Activated CD4-positive, alpha-beta T cell treated with anti-CD3 and anti-CD28 coated beads, Interleukin-2, amount 50 U/mL, for 16 hours (primary cell): ENCODE results near the gene CNTFR.

Source experiments
- DNase-seq: peaks from one replicate; pipeline ENCODE4 v3.0.0-alpha.2; 2020

The CNTFR gene

DNA sequence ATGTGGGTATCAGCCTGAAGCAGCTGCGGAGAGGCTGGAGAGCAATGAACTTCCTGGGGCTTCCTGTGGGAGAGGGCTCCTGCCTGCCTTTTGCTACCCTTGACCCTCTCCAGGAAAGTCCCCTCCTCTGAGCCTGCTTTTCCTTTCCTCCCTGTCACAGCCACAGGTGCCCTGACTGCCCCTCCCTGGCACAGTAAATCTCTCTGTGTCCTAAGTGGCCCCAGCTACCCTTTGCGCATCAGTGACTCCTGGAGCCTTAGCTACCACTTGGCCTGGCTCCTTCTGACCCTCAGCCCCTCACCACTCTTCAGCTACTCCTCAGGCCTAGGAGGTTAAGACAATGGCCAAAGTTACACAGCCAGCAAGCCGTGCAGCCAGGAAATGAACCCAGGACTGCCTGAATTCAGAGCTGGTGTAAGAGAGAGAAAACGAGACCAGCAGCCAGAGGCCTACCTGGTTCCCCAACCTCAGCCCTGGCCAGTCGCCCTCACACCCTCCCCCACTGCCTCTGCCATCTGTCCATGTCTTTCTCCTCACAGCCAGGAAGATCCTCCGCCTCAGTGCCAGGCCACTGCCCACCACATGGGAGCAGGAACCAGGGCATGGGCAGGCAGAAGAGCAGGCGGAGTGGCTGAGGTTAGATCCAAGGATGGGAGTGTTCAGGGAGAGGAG lies 18.6 kb downstream of the CNTFR start:
- DNase-seq, result no peak

DNA sequence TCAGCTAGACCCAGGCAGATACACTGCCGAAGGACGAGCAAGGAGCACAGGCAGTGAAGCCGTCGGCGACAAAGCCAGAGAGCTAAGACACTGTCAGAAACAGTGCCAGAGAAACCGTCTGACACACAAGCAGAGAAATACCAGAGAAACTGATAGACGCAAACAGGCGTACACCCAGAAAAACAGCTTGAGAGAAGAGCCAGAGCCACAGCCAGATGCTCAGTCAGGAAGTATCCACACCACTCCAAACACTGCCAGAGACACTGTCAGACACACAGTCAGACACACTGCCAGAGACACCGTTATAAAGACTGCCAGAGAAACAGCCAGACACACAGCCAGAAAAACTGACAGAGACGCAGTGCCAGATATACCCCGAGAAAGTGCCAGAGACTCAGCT lies 19.1 kb downstream of the CNTFR start:
- DNase-seq, result no peak

DNA sequence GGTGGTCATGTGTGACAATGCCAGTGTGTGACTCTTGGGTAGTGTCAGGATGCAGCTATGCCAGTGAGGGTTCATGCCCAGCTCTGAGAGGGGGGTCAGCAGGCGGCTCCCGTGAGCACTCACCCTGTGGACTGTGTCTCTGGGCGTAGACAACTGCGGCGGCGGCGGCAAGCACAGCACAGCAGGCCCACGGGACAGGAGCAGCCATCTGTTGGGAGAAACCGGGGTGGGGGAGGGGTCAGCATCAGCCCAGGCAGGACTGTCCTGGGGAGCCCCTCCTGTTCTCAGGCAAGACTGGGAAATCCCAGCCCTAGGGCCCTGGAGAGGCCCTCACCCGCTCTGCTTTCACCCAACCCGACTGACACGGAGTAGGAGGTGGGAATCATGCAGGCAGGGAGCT lies 20.8 kb downstream of the CNTFR start:
- DNase-seq, result no peak

DNA sequence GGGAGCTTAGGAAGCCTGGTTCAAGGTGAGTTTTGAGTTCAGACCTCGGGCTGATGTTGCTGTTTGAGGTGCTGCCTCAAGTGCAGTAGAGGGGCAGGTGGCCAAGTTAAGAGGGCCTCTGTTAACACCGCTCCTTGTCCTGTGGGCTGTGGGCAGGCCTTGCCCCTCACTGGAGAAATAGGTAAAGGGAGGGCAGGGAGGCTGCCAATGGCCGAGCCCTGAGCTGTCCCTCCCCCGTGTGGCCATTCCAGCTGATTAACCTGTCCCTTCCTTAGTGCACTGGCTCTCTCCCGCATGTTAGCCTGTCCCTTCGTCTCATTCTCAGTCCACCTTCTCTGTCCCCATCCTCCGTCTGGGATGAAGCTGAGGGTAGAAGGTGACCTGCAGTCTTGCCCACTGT lies 21.4 kb downstream of the CNTFR start:
- DNase-seq, result no peak

DNA sequence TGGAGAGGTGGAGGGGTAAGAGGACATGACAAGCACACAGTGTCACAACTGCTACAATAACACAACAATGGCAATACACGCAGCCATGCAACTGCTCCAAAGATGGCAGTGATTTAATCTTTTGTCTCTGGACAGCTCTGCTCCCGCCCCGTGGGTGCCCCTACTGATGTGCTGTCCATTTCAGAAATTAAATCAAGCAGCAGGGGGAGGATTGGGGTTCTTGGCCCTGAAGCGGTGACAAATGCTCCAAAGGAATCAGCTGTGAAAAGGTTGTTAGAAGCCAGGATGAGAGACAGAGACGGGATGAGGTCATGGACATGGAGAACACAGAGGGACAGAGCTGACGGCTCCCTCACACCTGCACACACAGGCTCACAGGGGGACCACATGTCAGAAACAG lies 22.6 kb downstream of the CNTFR start:
- DNase-seq, result no peak

DNA sequence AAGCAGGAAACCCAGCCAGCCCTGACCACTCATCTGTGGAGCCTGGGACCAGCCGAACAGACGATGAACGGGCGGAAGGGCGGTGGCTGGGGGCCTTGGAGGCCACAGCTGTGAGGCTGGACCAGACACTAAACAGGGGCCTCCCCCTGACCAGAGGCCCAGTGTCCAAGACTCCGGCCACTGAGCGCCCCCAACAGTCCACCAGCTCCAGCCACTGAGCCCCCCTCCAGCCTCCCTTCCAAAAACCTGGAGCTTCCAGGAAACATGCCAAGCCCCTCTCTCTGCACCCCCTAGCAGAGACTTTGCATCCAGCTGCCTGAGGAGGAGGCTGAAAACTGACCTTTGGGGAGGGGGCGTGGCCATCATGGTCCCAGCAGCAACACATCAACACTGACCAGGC lies 23.2 kb downstream of the CNTFR start:
- no peak for DNase-seq

DNA sequence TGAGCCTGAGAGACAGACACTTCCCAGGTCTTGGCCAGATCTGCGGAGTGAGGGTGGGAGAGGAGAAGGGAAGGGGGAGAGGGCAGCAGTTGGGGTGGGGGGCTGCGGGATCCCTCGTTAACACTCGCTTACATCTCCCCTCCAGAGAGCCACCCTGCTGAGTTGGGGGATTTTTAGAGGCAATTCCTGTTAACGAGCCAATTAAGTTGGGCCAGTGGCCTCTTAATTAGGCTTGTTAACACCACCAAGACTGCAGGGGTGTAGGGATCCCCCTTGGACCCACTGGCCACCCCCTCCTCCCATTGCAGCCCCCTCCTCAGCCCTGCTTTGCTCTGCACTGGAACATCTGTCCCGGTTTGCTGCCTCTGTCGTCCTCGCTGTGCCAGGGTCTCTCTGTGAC lies 23.7 kb downstream of the CNTFR start:
- no peak for DNase-seq

DNA sequence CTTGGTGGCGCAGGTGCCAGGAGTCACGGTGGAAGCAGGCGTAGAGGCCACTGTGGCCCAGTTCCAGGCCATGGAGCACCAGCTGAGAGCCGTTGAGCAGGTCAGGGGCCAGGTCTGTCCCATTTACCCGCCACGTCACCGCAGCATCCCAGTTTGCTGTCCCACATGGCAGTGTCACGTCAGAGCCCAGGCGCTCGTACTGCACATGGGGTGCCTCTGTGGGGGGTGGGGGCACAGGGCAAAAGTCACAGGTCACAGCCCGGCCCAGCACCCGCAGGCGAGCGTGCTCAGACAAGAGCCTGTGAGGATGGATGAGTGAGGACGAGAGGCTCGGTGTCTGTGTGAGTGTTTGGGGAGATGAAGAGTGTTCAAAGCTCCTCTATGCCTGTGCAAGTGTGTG lies 24.9 kb downstream of the CNTFR start:
- DNase-seq, result no peak

DNA sequence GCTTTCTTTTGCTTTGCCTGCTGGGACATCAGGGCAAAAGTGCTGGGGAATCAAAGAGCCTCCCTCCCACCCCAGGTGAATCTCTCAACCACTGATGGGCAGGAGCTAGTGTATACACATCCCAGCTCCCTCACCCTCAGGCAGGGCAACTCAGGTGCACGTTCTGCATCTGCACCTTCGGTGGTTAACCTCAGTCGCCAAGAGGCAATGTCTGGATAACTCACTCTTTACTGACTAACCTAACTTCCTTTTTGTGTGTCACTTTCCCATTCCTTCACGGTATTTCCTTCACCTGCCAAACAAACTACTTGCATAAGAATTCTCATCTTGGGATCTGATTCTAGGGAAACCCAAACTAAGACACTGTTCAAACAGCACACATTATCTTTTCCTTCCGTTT lies 26.3 kb downstream of the CNTFR start:
- no peak for DNase-seq

DNA sequence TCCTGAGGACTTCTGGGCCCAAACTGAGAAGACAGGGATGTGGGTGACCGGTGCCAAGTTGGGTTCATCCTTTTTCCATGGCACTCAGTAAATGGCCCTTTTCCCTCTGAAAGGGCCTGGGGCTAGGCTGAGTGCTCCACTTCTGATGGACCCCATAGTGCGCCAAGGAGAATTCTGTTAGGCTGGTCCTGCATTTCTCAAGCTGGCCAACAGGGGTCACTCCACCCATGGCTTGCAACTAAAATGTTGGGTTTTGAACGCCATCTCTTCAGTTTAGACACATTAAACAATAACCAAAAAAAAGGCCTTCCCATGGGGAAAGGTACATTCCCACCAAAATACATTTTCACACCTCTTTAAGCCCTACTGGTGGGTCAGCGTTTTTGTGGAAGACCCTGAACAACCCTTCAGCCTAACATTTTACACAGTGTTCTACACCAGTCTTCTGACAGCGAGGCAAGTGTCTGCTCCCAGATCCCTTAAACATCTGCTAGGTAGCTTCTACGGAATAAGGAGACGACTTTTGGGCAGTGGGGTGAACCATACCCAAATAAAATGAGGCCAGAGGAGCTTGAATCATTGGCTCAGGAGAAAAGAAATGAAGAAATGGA lies 27.3 kb downstream of the CNTFR start:
- peak; percentile 23 for DNase-seq

DNA sequence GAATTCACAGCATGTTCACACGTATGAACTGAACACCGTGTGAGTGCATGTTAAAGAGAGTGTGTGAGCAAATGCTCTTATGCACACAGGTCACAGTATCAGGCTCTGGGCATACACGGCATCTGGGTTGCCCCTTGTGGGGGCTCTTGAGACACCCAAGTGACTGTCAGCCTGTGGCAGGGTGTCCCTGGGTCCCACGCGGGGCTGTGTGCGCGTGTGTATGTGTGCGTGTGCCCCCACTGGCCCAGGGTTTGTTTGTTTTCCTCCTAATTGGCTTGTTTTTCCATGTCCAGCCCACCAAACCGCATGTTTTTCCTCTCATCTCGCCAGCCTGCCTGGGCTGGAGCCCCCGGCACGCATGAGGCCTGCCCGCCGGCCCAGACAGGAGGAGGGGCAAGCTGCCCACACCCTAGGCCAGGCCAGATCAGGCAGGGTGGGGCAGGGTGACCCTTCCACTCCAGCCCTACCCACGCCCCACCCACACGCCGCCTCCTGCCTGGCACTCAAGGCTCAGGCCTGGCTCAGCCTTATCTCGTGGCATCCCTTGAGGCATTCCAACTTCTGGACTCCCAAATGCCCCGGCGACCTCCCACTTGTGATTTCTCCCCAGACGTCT lies 28.8 kb downstream of the CNTFR start:
- no peak for DNase-seq

DNA sequence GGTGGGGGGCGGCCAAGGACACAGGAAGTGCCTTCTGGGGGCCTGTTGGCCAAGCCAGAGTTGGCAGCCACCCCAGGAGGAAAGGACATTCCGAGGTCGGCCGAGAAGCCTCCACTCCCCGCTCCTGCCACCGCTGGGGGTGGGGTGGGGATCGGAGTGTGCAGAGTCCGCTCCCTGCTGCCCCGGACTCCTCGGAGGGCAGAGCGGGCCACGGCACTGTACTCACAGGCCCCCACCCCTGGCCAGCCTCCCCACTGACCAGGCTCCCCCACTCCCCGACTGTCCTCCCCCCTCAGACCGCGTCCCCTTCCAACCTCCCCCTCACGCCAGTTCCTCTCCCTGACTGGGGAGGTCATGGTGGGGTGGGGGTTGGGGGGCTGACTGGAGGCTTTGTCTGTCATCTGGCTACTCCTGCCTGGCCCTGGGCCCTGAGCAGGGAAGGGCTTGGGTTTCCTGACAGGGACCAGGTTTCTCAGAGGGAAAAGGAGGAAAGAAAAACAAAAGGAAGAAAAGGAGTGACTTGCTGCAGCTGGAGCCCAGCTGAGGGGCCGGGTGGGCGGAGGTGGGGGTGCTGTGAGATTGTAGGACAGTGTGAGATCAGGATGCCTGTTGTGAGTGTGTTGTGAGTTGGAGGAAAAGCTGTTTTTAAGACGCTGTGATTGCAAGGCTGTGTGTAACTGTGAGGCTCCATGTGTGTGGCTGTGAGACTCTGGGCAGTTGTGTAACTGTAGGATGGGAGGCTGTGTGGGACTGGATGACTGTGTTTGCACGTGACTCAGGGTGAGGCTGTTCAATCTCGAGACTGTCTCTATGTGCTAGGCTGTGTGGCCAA lies 29.7 kb downstream of the CNTFR start:
- no peak for DNase-seq

DNA sequence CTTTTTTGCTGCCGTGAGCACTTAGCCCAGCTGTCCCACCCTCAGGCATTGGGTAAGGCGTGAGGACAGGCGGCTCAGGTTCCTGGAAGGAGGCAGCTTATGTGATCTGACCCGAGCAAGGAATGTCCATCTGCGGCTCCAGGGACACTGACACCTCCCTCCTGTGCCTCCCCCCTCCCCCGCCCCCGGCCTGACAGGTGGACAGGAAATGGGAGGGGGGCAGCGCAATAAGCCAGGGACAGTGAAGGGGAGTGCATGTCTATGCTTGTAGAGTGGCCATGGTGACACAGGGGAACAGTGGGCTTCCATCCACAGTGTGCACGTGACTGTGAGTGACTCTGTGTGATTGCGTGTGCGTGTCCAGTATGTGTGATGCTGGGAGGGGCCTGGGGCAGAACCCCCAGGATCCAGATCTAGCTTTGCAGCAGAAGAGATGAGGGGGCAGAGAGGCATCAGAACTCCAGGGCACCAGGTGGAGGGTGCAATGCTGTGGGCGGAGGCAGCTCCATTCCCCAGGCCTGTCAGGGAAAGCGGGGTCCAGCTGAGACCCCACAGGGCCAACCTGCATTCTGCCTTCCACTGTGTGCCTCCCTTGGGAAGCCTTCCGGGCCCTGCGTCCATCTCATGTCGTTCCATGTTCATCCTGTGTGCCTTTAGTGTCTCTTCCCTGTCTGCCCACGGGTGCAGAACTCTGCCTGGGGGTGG lies 30.5 kb downstream of the CNTFR start:
- DNase-seq, result no peak

DNA sequence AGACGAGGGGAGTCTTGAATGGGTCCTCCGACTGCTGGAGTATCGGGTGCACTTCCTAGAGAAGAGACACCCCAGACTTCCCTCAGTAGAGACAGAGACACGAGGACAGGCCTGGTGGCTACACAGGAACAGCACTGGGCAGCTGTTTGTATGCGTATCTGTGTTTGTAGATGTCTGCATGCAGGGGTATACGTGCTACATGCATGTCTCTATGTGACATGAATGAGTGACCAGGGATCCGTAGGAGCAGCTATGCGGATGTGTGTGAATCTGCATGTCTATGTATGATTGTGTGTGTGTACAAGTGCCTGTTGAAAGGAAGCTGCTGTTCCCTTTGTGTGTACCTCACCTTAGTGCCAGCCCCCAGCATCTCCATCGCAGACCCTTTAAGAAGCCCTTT lies 31.2 kb downstream of the CNTFR start:
- DNase-seq, result no peak

DNA sequence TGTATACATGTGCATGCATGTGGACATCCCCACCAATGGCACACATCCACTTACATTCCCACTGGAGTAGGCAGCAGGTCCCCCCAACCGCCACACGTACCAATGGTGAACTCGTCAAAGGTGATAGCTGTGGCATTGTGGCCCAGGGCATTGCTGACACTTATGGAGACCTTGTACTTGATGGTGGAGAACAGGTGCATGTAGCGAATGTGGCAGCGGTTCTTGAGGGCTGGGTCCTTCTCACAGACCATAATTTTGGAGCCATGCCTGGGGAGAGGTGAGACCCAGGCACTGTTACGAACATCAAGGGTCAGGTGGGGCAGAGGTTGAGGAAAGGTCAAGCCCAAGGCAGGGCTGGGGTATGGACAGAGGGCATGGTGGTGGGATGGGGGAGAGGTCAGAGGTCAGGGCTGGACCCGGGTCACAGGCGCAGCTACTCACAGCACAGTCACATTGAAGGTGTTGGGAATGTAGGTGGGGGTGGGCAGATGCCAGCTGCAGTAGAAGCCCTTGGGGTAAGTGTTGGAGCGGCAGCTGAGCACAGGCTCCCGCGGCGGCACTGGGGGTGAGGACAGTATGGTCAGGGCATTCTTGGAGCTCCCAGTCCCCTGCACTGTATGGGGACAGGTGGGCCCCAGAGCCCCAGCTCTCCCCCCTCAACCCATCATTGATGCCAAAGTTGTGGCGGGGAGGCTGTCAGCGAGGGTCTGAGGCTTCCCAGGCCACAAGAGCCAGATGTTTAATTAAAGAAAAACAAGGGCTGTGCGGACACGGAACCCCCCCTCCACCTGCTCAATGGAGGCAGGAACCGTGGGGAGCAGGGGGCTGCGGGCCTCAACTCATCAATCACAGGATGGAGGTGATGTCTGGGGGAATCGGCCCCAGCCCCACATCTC lies 31.9 kb downstream of the CNTFR start:
- DNase-seq, result no peak

DNA sequence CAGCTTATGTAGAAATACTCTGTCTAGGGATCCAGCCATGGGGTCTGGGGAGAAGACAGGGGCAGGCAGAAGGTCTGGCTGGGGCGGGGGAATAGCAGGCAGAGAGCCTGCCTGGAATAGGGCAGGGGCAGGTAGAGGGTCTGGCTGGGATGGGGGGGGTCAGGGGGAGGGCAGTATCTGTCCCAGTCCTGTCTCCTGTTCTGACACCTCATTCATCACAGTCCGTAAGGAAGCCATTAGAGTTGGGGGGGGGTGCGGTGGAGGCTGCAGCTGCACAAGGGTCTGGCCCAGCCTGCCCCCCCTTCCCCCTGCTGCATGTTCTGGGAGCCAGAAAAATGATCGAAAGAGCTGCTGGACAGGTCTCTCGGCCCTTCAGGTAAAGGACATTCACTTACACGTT lies 32.6 kb downstream of the CNTFR start:
- DNase-seq, result no peak

DNA sequence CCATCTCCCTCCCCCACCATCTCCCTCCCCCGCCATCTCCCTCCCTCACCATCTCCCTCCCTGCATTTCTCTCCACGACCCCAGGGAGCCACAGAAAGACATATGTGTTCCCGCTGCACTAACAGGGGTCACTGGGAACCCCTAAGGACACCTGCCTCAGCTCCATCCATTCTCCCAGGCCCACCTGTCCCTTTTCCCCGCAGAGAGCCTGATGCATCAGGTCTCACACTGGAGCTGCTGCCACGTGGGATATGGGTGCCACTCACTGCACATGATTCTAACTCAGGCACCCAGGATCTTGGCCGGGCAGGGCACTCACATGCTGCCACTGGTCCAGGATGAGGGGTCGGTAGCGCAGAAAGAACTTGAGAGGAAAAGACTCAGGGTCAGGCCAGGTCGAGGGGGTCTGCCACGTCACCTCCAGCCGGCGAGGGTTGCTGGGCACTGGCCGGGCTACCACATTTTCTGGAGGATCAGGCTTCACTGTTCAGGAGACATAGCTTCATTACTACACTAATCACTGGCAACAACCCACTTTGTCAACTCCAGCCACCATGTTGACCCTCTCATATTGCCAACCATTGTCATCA lies 33.5 kb downstream of the CNTFR start:
- DNase-seq, result no peak

DNA sequence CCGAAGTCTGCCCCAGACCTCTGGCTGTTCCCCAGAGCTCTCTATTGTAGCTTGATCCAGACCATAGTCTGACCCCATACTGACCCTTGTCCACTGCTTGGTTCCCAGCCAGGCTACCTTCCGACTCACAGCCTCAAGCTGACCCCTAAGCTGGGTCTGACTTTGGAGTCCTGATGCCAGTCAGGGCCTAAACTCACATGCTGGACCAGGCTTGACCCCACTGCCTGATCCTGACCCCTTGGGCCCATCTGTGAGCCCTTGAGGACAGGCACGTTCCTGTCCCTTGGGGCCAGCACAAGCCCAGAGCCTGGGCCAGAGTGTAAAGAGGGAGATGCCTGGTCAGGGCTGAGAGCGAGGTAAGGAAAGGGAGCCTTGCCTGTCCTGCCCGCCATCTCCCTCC lies 34.0 kb downstream of the CNTFR start:
- no peak for DNase-seq

DNA sequence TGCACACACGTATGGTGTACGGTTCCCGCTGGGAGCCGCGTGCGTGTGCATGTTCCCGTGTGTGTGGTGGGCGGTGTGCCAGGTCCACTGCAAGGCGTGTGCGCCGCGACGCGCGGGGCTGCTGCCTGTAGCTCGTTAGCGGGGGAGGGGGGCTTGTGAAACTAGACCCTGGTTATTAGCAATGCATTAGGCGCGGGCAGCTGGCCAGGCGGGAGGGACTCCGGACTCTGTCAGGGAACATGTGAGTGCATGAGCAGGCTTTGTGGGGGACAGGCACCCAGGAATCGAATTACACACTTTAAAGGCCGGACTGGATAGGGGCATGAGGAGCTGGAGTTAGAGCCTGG lies 34.5 kb downstream of the CNTFR start:
- no peak for DNase-seq

DNA sequence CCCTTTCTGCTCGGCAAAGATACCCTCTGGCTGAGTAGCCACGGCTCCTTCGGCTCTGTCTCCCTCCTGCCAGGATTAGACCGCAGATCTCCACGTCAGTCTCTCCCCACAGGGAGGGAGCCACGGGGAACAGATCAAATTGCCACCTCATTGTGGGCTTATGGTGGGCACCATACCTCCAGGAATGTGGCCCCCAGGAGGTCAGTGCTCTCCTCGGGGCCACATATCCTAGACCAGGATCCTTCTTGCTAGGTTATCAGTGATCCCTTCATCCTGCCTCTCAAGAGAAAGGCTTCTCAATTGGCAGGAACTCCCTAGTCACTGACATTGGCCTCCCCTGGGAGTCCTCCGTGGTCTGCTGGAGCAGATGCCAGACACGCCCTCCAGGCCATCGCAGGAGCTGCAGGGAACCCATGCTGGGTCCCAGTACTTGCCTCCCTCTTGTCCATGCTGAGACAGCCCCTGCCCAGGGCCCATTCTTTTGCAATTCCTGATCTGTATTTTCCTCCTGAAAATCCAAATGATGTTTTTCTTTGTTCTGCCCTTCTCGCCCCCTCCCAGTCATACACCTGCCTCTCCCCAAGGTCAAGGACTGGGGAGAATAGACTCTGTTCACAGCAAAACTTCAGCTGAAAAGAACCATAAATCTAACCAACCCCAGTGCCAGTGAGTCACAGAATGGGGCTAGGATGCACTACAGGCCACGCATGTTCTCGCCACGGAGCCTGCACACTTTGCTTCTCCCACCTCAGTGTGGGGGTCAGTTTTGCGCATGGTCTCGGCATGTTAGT lies 35.1 kb downstream of the CNTFR start:
- no peak for DNase-seq

DNA sequence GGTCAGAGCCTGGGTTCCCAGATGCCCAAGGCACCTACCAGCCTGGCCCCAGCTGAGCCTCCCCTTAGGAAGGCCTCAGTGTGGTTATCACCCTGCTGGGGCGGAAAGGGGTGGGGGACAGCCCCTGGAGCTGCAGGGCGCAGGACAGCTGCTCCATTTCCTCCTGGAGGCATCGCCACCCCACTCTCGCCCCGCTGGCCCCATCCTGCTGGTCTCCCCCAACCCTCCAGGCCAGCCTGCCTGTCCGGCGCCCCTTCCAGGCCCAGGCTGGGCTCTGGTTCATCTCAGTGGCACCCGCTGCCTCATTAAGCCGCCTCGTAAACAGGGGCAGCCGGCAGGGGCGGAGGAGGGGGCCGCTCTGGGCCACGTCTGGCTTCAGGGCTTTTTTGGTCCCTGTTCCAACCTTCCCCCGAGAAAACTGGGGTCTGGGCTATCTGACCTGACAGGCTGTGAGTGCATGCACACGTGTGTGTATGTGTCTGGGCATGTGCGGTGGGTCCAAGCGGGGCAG lies 36.0 kb downstream of the CNTFR start:
- DNase-seq, result no peak
